NCI-H226 (cell line): ENCODE data around the gene AKAP3.

Experiments
- DNase-seq: peaks from one replicate; pipeline ENCODE4 v3.0.0-alpha.2; 2015

The AKAP3 gene

GRCh38 chr12:4591180-4591687, 57.6 kb downstream of the AKAP3 start:
- no peak for DNase-seq

GRCh38 chr12:4589941-4590340, 58.9 kb downstream of the AKAP3 start:
- no peak for DNase-seq

GRCh38 chr12:4588916-4589315, 59.9 kb downstream of the AKAP3 start:
- no peak for DNase-seq

- DNase-seq = no peak
Measured at GRCh38 chr12:4587108-4587507, 61.7 kb downstream of the AKAP3 start.

- no peak for DNase-seq
Measured at GRCh38 chr12:4586500-4586899, 62.4 kb downstream of the AKAP3 start.

- DNase-seq = no peak
Measured at GRCh38 chr12:4584896-4585295, 64.0 kb downstream of the AKAP3 start.

GRCh38 chr12:4584281-4584680, 64.6 kb downstream of the AKAP3 start:
- no peak for DNase-seq

- DNase-seq = no peak
Measured at GRCh38 chr12:4580281-4580688, 68.6 kb downstream of the AKAP3 start.

- no peak for DNase-seq
Measured at GRCh38 chr12:4579305-4580102, 69.3 kb downstream of the AKAP3 start.

GRCh38 chr12:4572680-4573079, 76.2 kb downstream of the AKAP3 start:
- no peak for DNase-seq

GRCh38 chr12:4569261-4569660, 79.6 kb downstream of the AKAP3 start:
- no peak for DNase-seq

- DNase-seq = no peak
Measured at GRCh38 chr12:4567073-4567881, 81.6 kb downstream of the AKAP3 start.

GRCh38 chr12:4566474-4566873, 82.4 kb downstream of the AKAP3 start:
- no peak for DNase-seq
